Endothelial cell of umbilical vein (primary cell): ENCODE measurements around the gene APRT. TPM values are rescaled to one million over a fixed set of nuclear protein-coding genes. Genes with fewer than 3 reads are reported as not detected.

Experiments
- BruUV-seq: library from RNA; stranded (reverse); fragments of 400-500 nt; replicated peaks from 2 replicates; lab custom pipeline; 2021; lab: Mats Ljungman, UMichigan
- CTCF ChIA-PET: fragments of 300-600, 350-600 bp; sonication (Branson Sonifier 250); formaldehyde crosslinking; loops from one replicate; lab custom pipeline; 2021; ENCODE audit warnings: antibody characterized with exemption, inconsistent platforms; lab: Charles Lee
- POLR2A ChIA-PET: fragments of 300-600, 350-600 bp; sonication (Branson Sonifier 250); formaldehyde crosslinking; loops from one replicate; lab custom pipeline; 2021; ENCODE audit warnings: antibody characterized with exemption, inconsistent platforms; lab: Charles Lee
- DNase-seq: peaks from one replicate; pipeline ENCODE4 v3.0.0-alpha.2; 2011; ENCODE audit warnings: low read depth, low spot score
- FAIRE-seq: peaks from 2 replicates; lab custom pipeline; 2011; peaks lifted over from hg19 to GRCh38; lab: Jason Lieb, UNC
- H2AFZ ChIP-seq: 2 replicates; pipeline ENCODE4 v1.6.0; 2012; ENCODE audit warnings: low read depth, low read length, control low read depth, inconsistent platforms
- H3K27ac ChIP-seq: 2 replicates; pipeline ENCODE4 v1.5.1; 2011; ENCODE audit warnings: low read depth, mild to moderate bottlenecking, control low read depth, low read length, moderate library complexity; ENCODE audit not compliant: insufficient read depth
- H3K27me3 ChIP-seq, 2 experiments: 2 replicates each; pipeline versions ENCODE4 v1.6.0 to v1.6.1; 2011; ENCODE audit warnings: low read length in 2 of 2, mixed read lengths in 1 of 2; ENCODE audit not compliant: control insufficient read depth in 2 of 2, insufficient read depth in 2 of 2
- H3K36me3 ChIP-seq, 2 experiments: 2 replicates in 1 of 2; 3 replicates in 1 of 2; pipeline ENCODE4 v1.5.1; 2011; ENCODE audit warnings: low read length in 2 of 2, mild to moderate bottlenecking in 1 of 2, moderate library complexity in 1 of 2; ENCODE audit not compliant: control insufficient read depth in 2 of 2, insufficient read depth in 2 of 2; ENCODE audit errors: extremely low read depth in 1 of 2
- H3K4me1 ChIP-seq: 3 replicates; pipeline ENCODE4 v1.5.1; 2011; ENCODE audit warnings: mild to moderate bottlenecking, low read length; ENCODE audit not compliant: control insufficient read depth, insufficient read depth; ENCODE audit errors: extremely low read depth
- H3K4me2 ChIP-seq: 2 replicates; pipeline ENCODE4 v1.6.1; 2011; ENCODE audit warnings: low read length, control low read depth, mixed read lengths; ENCODE audit not compliant: insufficient read depth
- H3K4me3 ChIP-seq, 3 experiments: fragments of 200-600 bp in 1 of 3; sonication (generic), shearing (Covaris generic) in 1 of 3; replicated peaks in 1 of 3; 2 replicates each; pipeline ENCODE4 v1.5.1; 2011 to 2016; ENCODE audit warnings: control low read depth in 3 of 3, low read length in 3 of 3, mild to moderate bottlenecking in 2 of 3, inconsistent platforms in 1 of 3, low read depth in 1 of 3, moderate library complexity in 1 of 3; ENCODE audit not compliant: insufficient read depth in 1 of 3
- H3K79me2 ChIP-seq: 2 replicates; pipeline ENCODE4 v1.6.0; 2012; ENCODE audit warnings: low read length, inconsistent platforms; ENCODE audit not compliant: control insufficient read depth, insufficient read depth
- H3K9ac ChIP-seq: replicated peaks from 2 replicates; pipeline ENCODE3; 2011; ENCODE audit warnings: low read length, control low read depth; ENCODE audit not compliant: insufficient read depth; ENCODE audit errors: extremely low read depth
- H3K9me1 ChIP-seq: replicated peaks from 3 replicates; pipeline ENCODE4 v1.6.0; 2011; ENCODE audit warnings: mild to moderate bottlenecking, low read length; ENCODE audit not compliant: control insufficient read depth, insufficient read depth; ENCODE audit errors: extremely low read depth
- H3K9me3 ChIP-seq: replicated peaks from 2 replicates; pipeline ENCODE4 v1.5.1; 2012; ENCODE audit warnings: low read length, inconsistent platforms; ENCODE audit not compliant: control insufficient read depth, insufficient read depth
- H4K20me1 ChIP-seq: replicated peaks from 2 replicates; pipeline ENCODE3; 2011; ENCODE audit warnings: mild to moderate bottlenecking, low read length; ENCODE audit not compliant: control insufficient read depth, insufficient read depth; ENCODE audit errors: extremely low read depth
- CTCF ChIP-seq, 2 donors: IDR thresholded peaks; 1 replicate in 1 of 2; 2 replicates in 1 of 2; pipeline ENCODE4 v1.5.1; 2011; ENCODE audit warnings: low read length in 2 of 2, mild to moderate bottlenecking in 2 of 2, moderate library complexity in 2 of 2, control low read depth in 1 of 2, inconsistent platforms in 1 of 2, low read depth in 1 of 2; ENCODE audit not compliant: insufficient read depth in 1 of 2; ENCODE audit errors: extremely low read depth in 1 of 2
- EZH2 ChIP-seq: IDR thresholded peaks from 2 replicates; pipeline ENCODE4 v1.6.1; 2012; ENCODE audit warnings: borderline replicate concordance, low read depth, mild to moderate bottlenecking, moderate library complexity, low read length, inconsistent platforms; ENCODE audit not compliant: severe bottlenecking
- FOS ChIP-seq: IDR thresholded peaks from 2 replicates; pipeline ENCODE4 v1.6.1; 2011; ENCODE audit warnings: mild to moderate bottlenecking, low read length, moderate library complexity, borderline replicate concordance; ENCODE audit not compliant: insufficient read depth
- GATA2 ChIP-seq: IDR thresholded peaks from 2 replicates; pipeline ENCODE4 v1.7.0; 2011; ENCODE audit warnings: low read depth, mild to moderate bottlenecking, moderate library complexity, mixed read lengths, low read length; ENCODE audit not compliant: insufficient read length, insufficient read depth
- JUN ChIP-seq: IDR thresholded peaks from 2 replicates; pipeline ENCODE4 v1.6.1; 2011; ENCODE audit warnings: borderline replicate concordance, low read depth; ENCODE audit not compliant: insufficient read length, insufficient read depth
- MAX ChIP-seq: IDR thresholded peaks from 2 replicates; pipeline ENCODE4 v1.6.1; 2011; ENCODE audit not compliant: insufficient read depth, insufficient read length
- MYC ChIP-seq: IDR thresholded peaks from one replicate; pipeline ENCODE4 v1.6.1; 2011; ENCODE audit warnings: mild to moderate bottlenecking, low read depth, low read length
- POLR2A ChIP-seq: IDR thresholded peaks from 2 replicates; pipeline ENCODE4 v1.6.1; 2012; ENCODE audit warnings: low read depth, mild to moderate bottlenecking, control low read depth, low read length
- POLR2AphosphoS5 ChIP-seq: IDR thresholded peaks from 2 replicates; pipeline ENCODE4 v1.6.1; 2012; ENCODE audit warnings: low read depth, mild to moderate bottlenecking, control low read depth, low read length, moderate library complexity; ENCODE audit not compliant: insufficient read depth
- dilution Hi-C: fragments of 300-500 bp; cut with MboI; formaldehyde crosslinking; loops from one replicate; pipeline ENCODE4 v1.15.0; 2019; ENCODE audit warnings: low sequenced_read_pairs; ENCODE audit not compliant: extremely low pct_ligation_motif_present
- intact Hi-C: fragments of 100-400 bp; cut with micrococcal nuclease; formaldehyde crosslinking; loops from one replicate; pipeline ENCODE4 v1.10.0; 2022
- polyA plus RNA-seq, 4 experiments: library from polyadenylated mRNA; depleted of rRNA in 3 of 4; stranded (reverse) in 3 of 4; unstranded in 1 of 4; fragments of >200 nt; gene quantifications; 2 replicates each; pipeline versions ENCODE4 v1.2.1 to v1.2.3, GENCODE V29; 2011 to 2012; ENCODE audit warnings: missing spikeins in 1 of 4
- total RNA-seq: library from RNA; stranded (reverse); gene quantifications from 2 replicates; pipeline ENCODE4 v1.2.3, GENCODE V29; 2021

APRT gene
- total and polyA plus RNA-seq, 2 donors (not counting 3 experiments of a cell fraction or from before 2014, with no cell fraction given): 143 to 152 TPM

DNA sequence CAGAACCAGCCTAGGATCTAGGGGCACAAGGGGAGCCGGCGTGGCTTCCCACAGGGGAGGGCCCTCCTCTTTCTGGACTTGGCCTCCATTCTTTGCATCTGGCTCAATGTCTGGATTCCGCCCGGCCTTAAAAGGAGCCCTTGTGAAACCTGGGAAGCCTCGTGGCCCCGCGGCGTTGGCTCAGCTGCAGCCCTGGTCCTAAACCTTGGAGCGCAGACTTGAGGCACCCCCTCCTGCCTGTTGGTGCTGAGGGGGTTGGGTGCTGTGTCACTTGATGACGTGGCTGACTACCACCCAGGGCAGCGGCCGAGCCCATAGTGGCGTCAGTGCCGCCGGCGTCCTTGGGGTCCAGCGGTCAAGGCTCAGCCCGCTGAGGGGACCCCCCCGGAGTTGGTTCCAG, 49.6 kb upstream of the APRT start:
- dilution Hi-C loops: no loop called here
- no peak for FAIRE-seq
- H3K27ac ChIP-seq: no peak overlapping the region
- H3K79me2 ChIP-seq: no peaks in the 10 kb centered on the region
- no peak overlapping the region for H2AFZ ChIP-seq
- no TSS peak for BruUV-seq
- no peaks in the 10 kb centered on the region for H4K20me1 ChIP-seq
- no peaks in the 10 kb centered on the region for H3K27me3 ChIP-seq
- ChIA-PET CTCF (no interaction called here), POLR2A (no interaction called here)
- peaks cover 4% of the 10 kb centered on the region for H3K4me1 ChIP-seq
- no peak for DNase-seq
- intact Hi-C loops: no loop called here
- H3K9me3 ChIP-seq: no peaks in the 10 kb centered on the region
- H3K4me2 ChIP-seq: no peak overlapping the region
- no peak overlapping the region for H3K9ac ChIP-seq
- no peaks in the 10 kb centered on the region for H3K9me1 ChIP-seq
- peaks cover 0 to 24% of the 10 kb centered on the region in 2 experiments for H3K36me3 ChIP-seq
- H3K4me3 ChIP-seq: no peak overlapping the region
- TF ChIP-seq FOS (no peak), GATA2 (no peak), MAX (no peak), POLR2AphosphoS5 (no peak), JUN (no peak), EZH2 (no peak), MYC (no peak), CTCF (IDR thresholded peaks at IDR 0.05; ENCODE audit: extremely low read depth in 1 of 2, insufficient read depth in 1 of 2, low read depth in 1 of 2, low read length in 2 of 2) (no peak), POLR2A (no peak)
